AG04450 (cell line): ENCODE measurements around the gene MKLN1. TPM values are rescaled to one million over a fixed set of nuclear protein-coding genes. Genes with fewer than 3 reads are reported as not detected.
"Not testable (repeated sequence)": the region's sequence is repeated elsewhere in the genome, so short reads cannot be mapped to it uniquely, and the experiment has no call there.

Source experiments
- CTCF ChIA-PET: fragments of 300-600, 350-600 bp; formaldehyde crosslinking; extraction: SDS; loops from one replicate; lab custom pipeline; 2022; ENCODE audit warnings: antibody characterized with exemption, inconsistent platforms; lab: Charles Lee
- POLR2A ChIA-PET: fragments of 350-600 bp; formaldehyde crosslinking; extraction: SDS; loops from one replicate; lab custom pipeline; 2021; ENCODE audit warnings: antibody characterized with exemption, inconsistent platforms; lab: Yijun Ruan, JAX
- DNase-seq: peaks from one replicate; pipeline ENCODE4 v3.0.0-alpha.2; 2011; ENCODE audit warnings: low read depth, low spot score
- H3K27ac ChIP-seq: one replicate; pipeline ENCODE4 v1.5.1; 2012; ENCODE audit warnings: low read depth, low read length, control low read depth
- H3K27me3 ChIP-seq: one replicate; pipeline ENCODE4 v1.6.0; 2012; ENCODE audit warnings: low read length; ENCODE audit not compliant: control insufficient read depth, insufficient read depth
- H3K4me3 ChIP-seq: 2 replicates; pipeline ENCODE4 v1.5.1; 2011; ENCODE audit warnings: mild to moderate bottlenecking, low read depth, low read length, control low read depth
- H3K9me3 ChIP-seq: 2 replicates; pipeline ENCODE4 v1.5.1; 2012; ENCODE audit warnings: low read length; ENCODE audit not compliant: control insufficient read depth, insufficient read depth
- CTCF ChIP-seq: IDR thresholded peaks from 2 replicates; pipeline ENCODE4 v1.5.1; 2011; ENCODE audit warnings: low read depth, low read length, control low read depth, inconsistent platforms
- polyA plus RNA-seq: library from polyadenylated mRNA; depleted of rRNA; stranded (reverse); fragments of >200 nt; gene quantifications from 2 replicates; pipeline ENCODE4 v1.2.3, GENCODE V29; 2011

Gene MKLN1
- polyA plus RNA-seq, 1 experiment, result 56.8 TPM

- Histone ChIP-seq H3K4me3 (no peak overlapping the region), H3K27me3 (no peaks in the 10 kb centered on the region), H3K27ac (no peak overlapping the region), H3K9me3 (no peaks in the 10 kb centered on the region)
- TF ChIP-seq CTCF, result no peak
- ChIA-PET CTCF (interaction anchor here (0.5 to 5.9 kb wide), 2 partner anchors 11 to 432 kb away, joined by 3 to 50 read pairs; no protein-coding TSS in a partner anchor), POLR2A (interaction anchor here (0.7 to 1.2 kb wide), 4 partner anchors 175 to 395 kb away, joined by 3 to 4 read pairs (median 3); partner anchors contain the start of gene MKLN1)
- no peak for DNase-seq
Observed at GRCh38 chr7:131501930-131502685, 174.4 kb downstream of the MKLN1 start.

GRCh38 chr7:131502810-131503508, 175.3 kb downstream of the MKLN1 start:
- CTCF ChIA-PET, result interaction anchor here (5.9 kb wide), 1 partner anchor 11 kb away, joined by 50 read pairs; no protein-coding TSS in a partner anchor
- no peak for DNase-seq
- POLR2A ChIA-PET, result interaction anchor here (0.7 kb wide), 1 partner anchor 393 kb away, joined by 3 read pairs; no protein-coding TSS in a partner anchor
- H3K4me3 ChIP-seq, result no peak overlapping the region
- no peaks in the 10 kb centered on the region for H3K27me3 ChIP-seq
- no peak overlapping the region for H3K27ac ChIP-seq
- no peaks in the 10 kb centered on the region for H3K9me3 ChIP-seq
- TF ChIP-seq CTCF, result no peak

- CTCF ChIA-PET, result interaction anchor here (5.9 to 6.9 kb wide), 2 partner anchors 10 to 152 kb away, joined by 50 to 85 read pairs; no protein-coding TSS in a partner anchor
Observed at GRCh38 chr7:131503639-131504038, 176.0 kb downstream of the MKLN1 start.

GRCh38 chr7:131504157-131504899, 176.7 kb downstream of the MKLN1 start:
- DNase-seq, result no peak
- no peak overlapping the region for H3K4me3 ChIP-seq
- H3K27me3 ChIP-seq, result no peaks in the 10 kb centered on the region
- TF ChIP-seq CTCF, result no peak
- no peaks in the 10 kb centered on the region for H3K9me3 ChIP-seq
- CTCF ChIA-PET, result interaction anchor here (5.9 to 6.9 kb wide), 2 partner anchors 9 to 151 kb away, joined by 50 to 85 read pairs; no protein-coding TSS in a partner anchor
- H3K27ac ChIP-seq, result no peak overlapping the region
- POLR2A ChIA-PET, result no interaction called here

More at GRCh38 chr7:131503639-131504038, 176.0 kb downstream of the MKLN1 start:
- H3K27me3 ChIP-seq, result no peaks in the 10 kb centered on the region
- DNase-seq, result no peak
- H3K4me3 ChIP-seq, result no peak overlapping the region
- no peak overlapping the region for H3K27ac ChIP-seq
- POLR2A ChIA-PET, result no interaction called here
- H3K9me3 ChIP-seq, result no peaks in the 10 kb centered on the region
- no peak for TF ChIP-seq CTCF

DNA sequence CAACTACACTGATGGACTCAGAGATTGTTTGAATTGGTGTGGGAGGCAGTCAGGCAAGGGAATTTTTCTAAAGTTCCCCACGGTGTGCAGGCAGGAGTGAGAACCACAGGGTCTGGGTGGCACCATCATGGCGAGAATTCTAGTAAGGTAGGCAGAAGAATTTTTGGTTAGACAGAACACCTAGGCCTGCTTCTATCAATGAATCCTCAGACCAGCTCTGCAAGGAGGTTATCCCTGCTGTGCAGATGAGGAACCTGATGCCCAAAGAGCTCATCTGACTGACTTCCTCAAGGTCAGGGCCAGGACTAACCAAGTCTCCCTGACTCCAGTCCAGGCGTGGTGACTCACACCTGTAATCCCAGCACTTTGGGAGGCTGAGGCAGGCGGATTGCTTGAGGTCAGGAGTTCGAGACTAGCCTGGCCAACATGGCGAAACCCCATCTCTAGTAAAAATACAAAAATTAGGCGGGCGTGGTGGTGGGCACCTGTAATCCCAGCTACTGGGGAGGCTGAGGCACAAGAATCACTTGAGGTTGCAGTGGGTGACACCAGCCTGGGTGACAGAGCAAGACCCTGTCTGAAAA, 177.5 kb downstream of the MKLN1 start:
- H3K9me3 ChIP-seq, DNase-seq, H3K27ac ChIP-seq, H3K27me3 ChIP-seq, H3K4me3 ChIP-seq, POLR2A ChIA-PET: not testable (repeated sequence)
- CTCF ChIA-PET, result interaction anchor here (5.9 to 6.9 kb wide), 2 partner anchors 8 to 150 kb away, joined by 50 to 85 read pairs; no protein-coding TSS in a partner anchor
